DMS153 treated with DMSO at 0.1 percent for 48 hours (cell line): Measurements from ENCODE around the gene WRAP73.

Experiments
- DNase-seq: peaks from one replicate; lab custom pipeline; 2025; ENCODE audit not compliant: unreplicated experiment; lab: John Stamatoyannopoulos, UW

WRAP73 gene

DNA sequence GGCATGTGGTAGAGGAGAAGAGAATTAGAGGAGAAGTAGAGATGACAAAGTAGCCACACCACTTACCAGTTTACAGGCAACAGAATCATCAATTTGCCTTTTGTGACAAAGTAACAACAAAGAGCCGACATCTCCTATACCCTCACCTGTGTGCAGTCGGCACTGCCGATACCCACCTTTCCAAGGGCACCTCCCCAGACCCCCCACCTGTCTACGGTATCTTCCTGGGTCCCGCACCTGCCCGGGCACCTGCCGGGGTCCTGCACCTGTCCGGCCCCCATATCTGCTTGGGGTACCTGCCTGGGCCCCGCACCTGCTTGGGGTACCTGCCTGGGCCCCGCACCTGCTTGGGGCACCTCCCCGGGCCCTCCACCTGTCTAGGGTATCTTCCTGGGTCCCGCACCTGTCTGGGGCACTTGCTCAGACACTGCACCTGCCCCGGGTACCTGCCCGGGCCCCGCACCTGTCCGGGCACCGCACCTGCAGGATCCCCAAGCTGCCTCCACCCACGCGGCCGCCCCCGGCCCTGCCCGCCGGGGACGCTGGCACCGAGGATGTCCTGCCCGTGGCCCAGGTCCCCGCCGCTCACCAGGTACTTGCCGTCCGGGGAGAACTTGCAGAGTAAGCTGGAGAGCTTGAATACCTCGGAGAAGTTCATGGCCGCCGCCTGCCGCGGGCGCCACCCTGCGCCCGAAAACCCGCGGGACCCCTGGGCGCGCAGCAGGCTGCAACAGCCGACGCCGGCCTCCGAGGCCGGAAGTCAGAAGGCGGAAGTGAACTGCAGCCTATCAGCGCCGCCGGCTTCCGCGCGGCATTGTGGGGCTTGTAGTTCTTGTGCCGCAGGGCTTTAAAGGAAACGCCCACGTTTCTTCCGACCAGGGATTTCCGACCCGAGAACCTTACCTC is at the start of gene WRAP73:
Gene WRAP73 (minus strand): TSS at position 762 of the 906 bp plus-strand sequence. CDS start 104 bp downstream, at position 658.
- no peak for DNase-seq

DNA sequence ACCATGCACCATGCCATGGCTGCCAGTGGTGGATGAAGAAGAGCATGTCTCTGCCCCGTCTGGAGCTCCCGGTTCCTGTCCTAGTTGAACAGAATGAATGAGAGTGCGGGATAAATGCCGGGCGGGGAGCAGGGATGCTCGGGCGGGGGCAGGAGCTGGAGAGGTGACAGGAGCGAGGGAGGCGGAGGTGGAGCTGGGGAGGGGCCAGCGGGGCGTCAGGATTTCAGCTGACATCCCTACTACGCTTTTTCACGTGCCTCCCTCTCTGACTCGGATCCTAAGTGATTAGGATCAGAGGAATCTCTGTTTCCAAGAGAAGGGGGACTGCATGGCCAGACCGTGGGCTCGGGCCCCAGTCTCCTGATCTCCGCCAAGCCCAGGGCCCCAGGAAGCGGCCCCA is 49.7 kb upstream of the WRAP73 start:
- DNase-seq = no peak

- no peak for DNase-seq
Observed at GRCh38 chr1:3698660-3699408, 48.9 kb upstream of the WRAP73 start.

DNA sequence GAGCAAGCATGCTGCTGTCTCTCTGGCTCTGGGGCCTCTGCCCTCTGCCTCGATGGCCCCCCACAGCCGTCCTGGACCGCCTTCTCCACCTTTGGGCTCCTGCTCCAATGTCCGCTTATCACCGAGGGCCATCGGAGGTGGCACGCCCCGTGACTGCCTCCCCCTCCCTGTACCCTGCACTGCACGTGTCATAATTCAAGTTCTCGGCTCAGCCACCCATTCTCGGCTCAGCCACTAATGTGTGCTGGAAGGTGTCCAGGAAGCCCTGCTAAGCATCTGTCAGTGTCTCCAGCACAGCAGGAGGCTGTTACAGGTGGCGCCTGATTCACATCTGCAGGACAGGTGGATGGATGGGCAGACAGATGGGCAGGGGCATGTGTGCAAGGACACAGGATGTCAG is 47.9 kb upstream of the WRAP73 start:
- DNase-seq = peak; percentile 96

DNA sequence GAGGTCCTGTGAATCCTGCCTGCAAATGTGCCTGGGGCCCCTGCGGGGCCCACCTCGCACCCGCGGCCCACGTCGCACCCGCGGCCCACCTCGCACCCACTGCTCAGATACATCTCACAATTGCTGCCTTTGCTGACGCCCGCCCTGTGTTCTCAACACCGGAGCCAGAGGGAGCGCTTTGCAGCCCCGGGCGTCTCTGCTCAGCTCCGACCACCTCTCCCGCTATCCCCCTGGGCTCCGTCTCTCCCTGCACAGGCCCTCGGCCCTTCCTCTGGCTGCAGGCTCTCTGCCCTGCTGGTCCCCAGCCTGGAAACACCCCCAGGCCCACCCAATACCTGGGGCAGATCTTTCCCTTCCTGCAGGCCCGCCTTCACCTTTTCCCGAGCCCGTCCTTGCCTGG is 47.2 kb upstream of the WRAP73 start:
- DNase-seq = no peak

DNA sequence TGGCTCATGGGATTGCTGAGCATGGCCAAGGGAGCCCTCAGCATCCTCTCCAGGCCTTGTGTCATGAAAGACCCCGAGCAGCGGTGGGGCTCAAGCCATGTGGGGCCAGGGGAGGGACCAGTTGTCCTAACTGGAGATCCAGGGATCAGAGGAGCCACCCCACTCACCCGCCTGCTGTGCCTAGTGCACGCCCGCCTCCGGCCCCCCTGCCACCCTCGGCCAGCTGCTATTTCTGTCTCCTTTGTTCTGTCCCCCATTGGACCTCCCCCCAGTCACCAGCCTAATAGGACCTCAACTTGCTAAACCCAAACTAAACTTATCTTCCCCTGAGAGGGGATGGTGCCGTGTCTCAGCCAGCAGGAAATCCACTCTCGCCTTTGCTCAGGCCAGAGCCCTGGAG is 46.8 kb upstream of the WRAP73 start:
- DNase-seq = no peak

- DNase-seq = peak; percentile 37
Observed at GRCh38 chr1:3695326-3696217, 45.7 kb upstream of the WRAP73 start.

- no peak for DNase-seq
Observed at GRCh38 chr1:3693321-3693720, 43.4 kb upstream of the WRAP73 start.

- DNase-seq = no peak
Observed at GRCh38 chr1:3692598-3692997, 42.7 kb upstream of the WRAP73 start.

DNA sequence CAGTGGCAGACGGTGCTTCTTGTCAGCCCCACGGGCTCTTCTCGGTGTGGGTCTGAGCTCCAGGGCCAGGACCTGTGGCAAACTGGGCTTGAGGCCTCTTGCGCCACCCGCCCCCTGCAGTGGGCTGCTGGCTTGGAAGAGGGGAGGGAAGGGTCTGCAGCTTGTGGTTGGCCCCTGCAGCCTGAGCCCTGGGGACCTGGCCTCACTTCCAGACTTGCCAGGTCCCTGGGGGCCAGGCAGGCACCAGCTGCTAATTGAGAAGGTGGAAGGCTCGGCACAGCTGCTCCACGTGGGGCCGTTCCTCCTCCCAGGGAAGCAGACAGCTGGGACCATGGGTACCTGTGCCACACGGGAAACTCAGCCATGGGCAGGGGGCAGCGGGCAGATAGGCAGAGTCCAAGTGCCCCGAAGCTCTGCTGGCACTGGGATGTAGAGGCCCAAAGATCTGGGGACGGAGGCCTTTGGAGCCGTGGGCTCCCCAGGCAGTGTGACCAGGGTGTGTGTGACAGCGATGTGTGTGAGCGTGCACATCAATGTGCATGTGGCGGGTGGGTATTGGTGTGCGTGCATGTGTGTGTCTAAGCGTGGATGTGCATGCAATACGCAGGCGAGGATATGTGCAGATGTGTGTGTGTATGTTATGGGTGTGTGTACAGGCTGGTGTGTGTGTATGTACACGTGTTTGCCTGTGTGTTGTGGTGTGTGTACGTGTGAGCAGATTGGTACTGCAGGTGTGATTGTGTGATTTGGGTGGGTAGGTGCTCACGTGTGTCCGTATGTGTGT is 41.7 kb upstream of the WRAP73 start:
- peak; percentile 46 for DNase-seq

DNA sequence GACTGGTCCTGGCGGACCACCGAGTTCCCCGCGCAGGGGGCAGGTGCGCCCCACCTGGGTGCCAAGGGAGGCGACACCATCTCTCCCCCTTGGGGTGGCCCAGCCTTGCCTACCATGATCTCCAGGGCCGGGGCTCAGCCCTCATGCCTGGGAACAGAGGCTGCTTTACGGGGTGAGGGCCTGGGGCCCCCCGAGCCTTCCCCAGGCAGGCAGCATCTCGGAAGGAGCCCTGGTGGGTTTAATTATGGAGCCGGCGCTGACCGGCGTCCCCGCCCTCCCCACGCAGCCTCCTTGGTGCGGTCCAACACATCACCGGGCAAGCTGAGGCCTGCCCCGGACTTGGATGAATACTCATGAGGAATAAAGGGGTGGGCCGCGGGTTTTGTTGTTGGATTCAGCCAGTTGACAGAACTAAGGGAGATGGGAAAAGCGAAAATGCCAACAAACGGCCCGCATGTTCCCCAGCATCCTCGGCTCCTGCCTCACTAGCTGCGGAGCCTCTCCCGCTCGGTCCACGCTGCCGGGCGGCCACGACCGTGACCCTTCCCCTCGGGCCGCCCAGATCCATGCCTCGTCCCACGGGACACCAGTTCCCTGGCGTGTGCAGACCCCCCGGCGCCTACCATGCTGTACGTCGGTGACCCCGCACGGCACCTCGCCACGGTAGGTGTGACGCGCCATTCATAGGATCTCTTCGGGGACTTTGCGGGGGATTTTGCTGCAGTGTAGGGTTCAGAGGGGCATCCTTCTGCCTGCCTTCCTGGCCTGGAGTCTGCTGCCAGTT is 40.6 kb upstream of the WRAP73 start:
- peak; percentile 52 for DNase-seq

GRCh38 chr1:3689138-3689750 is 39.3 kb upstream of the WRAP73 start:
- no peak for DNase-seq

DNA sequence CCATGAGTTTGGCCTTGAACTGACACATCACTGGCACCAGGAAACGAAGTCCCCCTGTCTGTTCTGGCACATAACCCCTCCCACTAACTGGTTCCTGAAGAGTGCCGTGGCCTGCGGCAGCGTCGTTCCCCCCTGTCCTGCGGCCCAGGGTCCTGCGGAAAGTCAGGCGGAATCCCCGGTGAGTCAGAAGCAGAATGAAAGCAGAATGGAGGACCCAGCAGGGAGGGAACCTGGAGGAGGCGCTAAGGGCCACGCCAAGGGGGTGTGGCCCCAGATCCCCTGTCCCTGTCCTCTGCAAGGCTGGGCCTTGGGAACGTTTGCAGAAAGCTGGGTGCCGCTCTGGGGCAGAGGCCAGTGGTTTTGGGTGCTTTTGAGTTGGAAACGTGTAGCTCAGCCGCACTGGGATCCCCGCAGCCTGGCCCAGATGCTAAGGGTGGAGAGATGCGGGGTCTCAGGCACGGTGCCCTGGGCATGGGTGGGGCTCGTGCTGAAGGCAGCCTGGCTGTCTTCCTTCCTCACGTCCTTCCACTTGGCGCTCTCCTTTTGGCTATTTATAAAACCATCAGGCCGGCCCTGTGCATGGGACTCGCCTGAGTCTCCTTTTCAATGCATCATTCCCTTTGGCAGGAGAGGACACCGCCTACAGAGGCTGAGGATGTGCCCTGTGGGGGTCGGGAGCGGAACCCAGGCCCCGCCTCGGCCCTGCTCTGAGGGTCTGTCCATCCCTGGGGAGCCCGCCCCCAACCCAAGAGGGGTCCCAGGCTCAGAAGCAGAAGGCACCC is 38.6 kb upstream of the WRAP73 start:
- no peak for DNase-seq

DNA sequence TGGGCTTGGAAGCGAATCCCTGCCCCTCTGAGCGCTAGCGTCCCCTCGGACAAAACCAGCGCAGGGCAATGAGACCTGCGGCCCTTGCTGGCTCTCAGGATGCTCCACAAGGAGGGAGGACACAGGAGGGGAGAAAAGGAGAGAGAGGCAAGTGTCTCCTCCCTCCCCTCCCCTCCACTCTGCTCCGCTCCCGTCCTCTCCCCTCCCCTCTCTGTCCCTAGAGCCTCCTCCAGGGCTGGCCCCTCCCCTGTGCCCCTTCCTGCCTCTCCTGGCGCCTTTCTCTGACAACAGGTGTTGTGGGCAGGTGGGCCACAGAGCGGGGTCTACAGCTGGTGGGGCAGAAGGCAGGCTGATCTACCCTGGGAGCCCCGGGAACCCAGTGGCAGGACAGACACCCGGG is 37.6 kb upstream of the WRAP73 start:
- DNase-seq = no peak

DNA sequence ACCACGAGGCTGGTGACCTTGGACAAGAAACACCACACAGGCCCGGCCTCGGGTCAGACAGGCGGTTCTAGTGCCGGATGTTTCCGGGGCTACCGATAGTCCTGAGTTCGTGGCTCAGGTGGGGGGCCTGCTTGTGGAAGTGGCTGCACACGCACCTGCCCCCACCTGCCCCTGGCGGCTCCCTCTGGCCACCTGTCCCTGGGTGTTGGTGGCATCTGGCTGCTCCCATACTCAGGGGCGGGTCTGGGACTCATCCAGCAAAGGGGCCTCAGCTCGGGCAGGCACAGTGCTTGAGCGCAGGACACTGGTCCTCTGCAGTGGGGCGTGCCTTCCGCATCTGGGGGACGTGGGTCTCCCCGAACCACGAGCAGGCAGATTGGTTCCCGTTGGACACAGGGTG is 36.0 kb upstream of the WRAP73 start:
- DNase-seq = no peak

GRCh38 chr1:3685222-3685621 is 35.3 kb upstream of the WRAP73 start:
- no peak for DNase-seq

DNA sequence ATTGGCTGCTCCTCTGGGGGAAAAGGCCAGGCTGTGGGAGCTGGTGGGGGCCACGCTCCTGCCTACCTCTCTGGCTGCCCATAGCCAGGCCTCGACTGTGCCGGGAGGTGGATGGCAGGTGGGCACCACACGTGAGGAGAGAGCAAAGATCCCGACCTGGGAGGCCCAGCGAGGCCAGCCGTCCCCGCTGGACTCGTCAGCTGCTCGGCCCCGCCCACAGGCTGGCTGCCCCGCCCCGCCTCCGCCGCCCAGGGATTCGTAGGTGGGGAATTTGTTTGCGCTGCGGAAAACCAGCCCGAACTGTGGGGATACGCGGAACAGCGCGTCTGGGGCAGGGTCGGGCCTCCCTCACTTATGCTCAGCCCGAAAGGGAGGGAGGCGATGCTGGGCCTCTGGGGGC is 34.1 kb upstream of the WRAP73 start:
- no peak for DNase-seq

DNA sequence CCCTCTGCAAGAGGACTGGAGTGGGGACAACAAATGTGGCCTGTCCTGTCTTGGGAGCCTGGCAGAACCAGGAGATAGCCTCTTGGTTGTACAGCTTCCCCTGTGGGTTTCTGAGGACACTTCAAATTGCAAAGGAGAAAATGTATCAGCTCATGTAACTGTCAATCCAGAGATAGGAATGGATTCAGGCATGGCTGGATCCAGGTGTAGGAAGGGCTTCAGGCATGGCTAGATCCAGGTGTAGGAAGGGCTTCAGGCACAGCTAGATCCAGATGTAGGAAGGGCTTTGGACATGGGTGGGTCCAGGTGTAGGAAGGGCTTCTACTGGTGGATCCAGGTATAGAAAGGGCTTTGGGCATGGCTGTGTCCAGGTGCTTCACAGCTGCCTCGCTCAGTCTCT is 33.3 kb upstream of the WRAP73 start:
- no peak for DNase-seq
